ENCODE data around the gene RPS6KA2. TPM values are rescaled to one million over a fixed set of nuclear protein-coding genes. Genes with fewer than 3 reads are reported as not detected.
A peak's percentile ranks its signal among the peaks of the same experiment; 100 is the strongest.

The RPS6KA2 gene
- total and polyA plus RNA-seq, 2 experiments from 2014 or later: 45.1 to 49.0 TPM

DNA sequence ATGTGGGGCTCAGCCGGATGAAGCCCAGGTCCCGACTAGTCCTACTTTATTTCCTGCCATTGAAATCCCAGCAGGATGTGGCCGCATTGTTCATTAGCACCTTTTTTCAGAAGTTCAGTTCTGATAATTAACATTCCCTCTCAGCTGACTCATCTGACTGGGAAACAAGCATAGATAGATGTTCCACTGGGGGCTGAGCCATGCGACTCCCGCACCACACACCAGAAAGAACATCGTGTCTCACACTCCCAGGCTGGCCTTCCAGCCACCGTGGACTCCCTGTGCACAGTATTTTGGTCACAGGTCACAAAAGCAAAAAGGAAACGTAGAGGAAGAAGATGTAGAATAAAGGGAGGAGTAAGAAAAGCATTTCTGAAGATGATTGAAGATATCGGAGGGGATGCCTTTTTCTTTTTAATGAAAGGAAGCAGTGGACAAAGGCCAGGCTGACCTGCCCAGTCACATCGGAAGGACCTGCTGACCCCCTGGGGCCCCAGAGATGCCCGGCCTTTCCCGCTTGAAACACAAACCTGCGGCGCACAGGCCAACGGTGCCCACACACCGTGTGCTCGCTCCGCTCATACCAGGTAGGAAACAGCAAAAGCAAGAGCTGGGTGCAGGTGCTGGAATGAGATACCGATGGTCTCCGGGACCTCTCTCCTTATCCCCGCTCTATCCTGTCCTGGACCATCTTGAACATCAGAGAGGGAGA is 11.8 kb downstream of the RPS6KA2 start:
- DNase-seq: peak; percentile 64
- H4K20me1 ChIP-seq (ENCODE audit: insufficient read depth): no peaks in the 10 kb centered on the region
- no peak overlapping the region for H3K4me3 ChIP-seq
- no peaks in the 10 kb centered on the region for H3K27me3 ChIP-seq (replicated peaks; ENCODE audit: insufficient read depth)
- peaks cover 29% of the 10 kb centered on the region for H3K4me1 ChIP-seq (ENCODE audit: insufficient read depth)
- no peaks in the 10 kb centered on the region for H3K36me3 ChIP-seq (ENCODE audit: low read depth)
- peaks cover 83% of the 10 kb centered on the region for H3K79me2 ChIP-seq (ENCODE audit: insufficient read depth)
- no peaks in the 10 kb centered on the region for H3K9me2 ChIP-seq (ENCODE audit: insufficient read depth)
- H3K4me2 ChIP-seq (ENCODE audit: unreplicated experiment): peak overlapping the region; percentile 45
- in situ Hi-C loops (cut with MboI): no loop called here
- 68 to 69% methylated on average over 21 of the region's 21 CpGs for WGBS, 2 experiments (ENCODE audit: low coverage in 1 of 2, low lambda C conversion rate in 2 of 2, missing lambda C conversion rate in 2 of 2)
- no peak overlapping the region for H3K27ac ChIP-seq
- H3K9ac ChIP-seq: no peak overlapping the region
- peaks cover 23% of the 10 kb centered on the region for H3F3A ChIP-seq (ENCODE audit: insufficient read depth)
- TF ChIP-seq EZH2phosphoT487 (IDR thresholded peaks at IDR 0.05; ENCODE audit: insufficient read depth, low read depth) (no peak), EZH2 (IDR thresholded peaks at IDR 0.05; ENCODE audit: insufficient read depth, poor library complexity, severe bottlenecking) (no peak)
- no peak overlapping the region for H2AFZ ChIP-seq
- H3K9me3 ChIP-seq (ENCODE audit: low read depth): no peaks in the 10 kb centered on the region

DNA sequence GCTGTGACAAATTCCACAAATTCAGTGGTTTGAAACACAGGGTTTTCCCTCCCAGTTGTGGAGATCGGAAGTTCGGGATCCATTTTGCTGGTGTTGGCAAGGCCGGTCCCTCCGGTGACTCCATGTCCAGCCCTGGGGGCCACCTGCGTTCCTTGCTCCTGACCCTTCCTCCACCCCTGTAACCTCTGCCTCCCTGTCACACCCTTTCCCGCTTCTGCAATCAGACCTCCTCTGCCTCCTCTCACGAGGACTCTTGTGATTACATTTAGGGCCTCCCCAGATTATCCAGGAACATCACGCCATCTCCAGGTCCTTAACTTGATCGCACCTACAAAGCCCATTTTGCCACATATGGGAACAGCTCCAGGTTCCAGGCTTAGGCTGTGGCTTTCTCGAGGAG is 12.5 kb downstream of the RPS6KA2 start:
- Histone ChIP-seq H4K20me1 (ENCODE audit: insufficient read depth) (no peaks in the 10 kb centered on the region), H3K79me2 (ENCODE audit: insufficient read depth) (peaks cover 89% of the 10 kb centered on the region), H3F3A (ENCODE audit: insufficient read depth) (peaks cover 19% of the 10 kb centered on the region), H3K27me3 (replicated peaks; ENCODE audit: insufficient read depth) (no peaks in the 10 kb centered on the region), H3K36me3 (ENCODE audit: low read depth) (no peaks in the 10 kb centered on the region), H3K4me3 (no peak overlapping the region), H3K9me3 (ENCODE audit: low read depth) (no peaks in the 10 kb centered on the region), H3K27ac (no peak overlapping the region), H3K9me2 (ENCODE audit: insufficient read depth) (no peaks in the 10 kb centered on the region), H2AFZ (no peak overlapping the region), H3K9ac (no peak overlapping the region), H3K4me1 (ENCODE audit: insufficient read depth) (peaks cover 24% of the 10 kb centered on the region), H3K4me2 (ENCODE audit: unreplicated experiment) (peak overlapping the region; percentile 45)
- WGBS, 2 experiments (ENCODE audit: low coverage in 1 of 2, low lambda C conversion rate in 2 of 2, missing lambda C conversion rate in 2 of 2): 94 to 96% methylated on average over 10 of the region's 10 CpGs
- no peak for DNase-seq
- in situ Hi-C loops (cut with MboI): no loop called here
- no peak for TF ChIP-seq EZH2phosphoT487 (IDR thresholded peaks at IDR 0.05; ENCODE audit: insufficient read depth, low read depth)
- TF ChIP-seq EZH2 (IDR thresholded peaks at IDR 0.05; ENCODE audit: insufficient read depth, poor library complexity, severe bottlenecking): no peak

DNA sequence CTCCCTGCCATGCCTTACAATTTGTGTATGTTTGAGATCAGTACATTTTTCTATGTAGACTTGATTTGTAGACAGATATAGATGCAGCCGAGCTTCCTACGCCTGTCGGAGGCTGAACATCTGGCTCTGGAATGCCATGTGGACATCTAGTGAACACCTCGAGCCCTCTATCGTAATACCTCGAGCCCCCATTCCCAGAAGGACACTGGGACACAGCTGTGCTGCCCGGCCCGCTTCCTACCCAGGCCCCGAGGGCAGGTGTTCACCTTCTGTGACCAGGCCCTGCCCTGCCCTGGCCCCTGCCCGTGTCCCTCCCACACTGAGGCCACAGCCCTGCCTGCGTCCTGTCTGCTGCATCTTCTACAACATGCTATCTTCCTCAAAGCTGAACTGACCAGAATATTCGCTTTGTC is 12.9 kb downstream of the RPS6KA2 start:
- in situ Hi-C loops (cut with MboI): no loop called here
- no peak overlapping the region for H3K9ac ChIP-seq
- 98 to 99% methylated on average over 12 of the region's 12 CpGs for WGBS, 2 experiments (ENCODE audit: low coverage in 1 of 2, low lambda C conversion rate in 2 of 2, missing lambda C conversion rate in 2 of 2)
- no peaks in the 10 kb centered on the region for H3K36me3 ChIP-seq (ENCODE audit: low read depth)
- peaks cover 15% of the 10 kb centered on the region for H3F3A ChIP-seq (ENCODE audit: insufficient read depth)
- no peaks in the 10 kb centered on the region for H3K9me3 ChIP-seq (ENCODE audit: low read depth)
- no peak for TF ChIP-seq EZH2phosphoT487 (IDR thresholded peaks at IDR 0.05; ENCODE audit: insufficient read depth, low read depth)
- no peak for TF ChIP-seq EZH2 (IDR thresholded peaks at IDR 0.05; ENCODE audit: insufficient read depth, poor library complexity, severe bottlenecking)
- no peak for DNase-seq
- H3K27ac ChIP-seq: no peak overlapping the region
- no peaks in the 10 kb centered on the region for H3K27me3 ChIP-seq (replicated peaks; ENCODE audit: insufficient read depth)
- no peaks in the 10 kb centered on the region for H3K9me2 ChIP-seq (ENCODE audit: insufficient read depth)
- peaks cover 21% of the 10 kb centered on the region for H3K4me1 ChIP-seq (ENCODE audit: insufficient read depth)
- peaks cover 93% of the 10 kb centered on the region for H3K79me2 ChIP-seq (ENCODE audit: insufficient read depth)
- H3K4me3 ChIP-seq: no peak overlapping the region
- H3K4me2 ChIP-seq (ENCODE audit: unreplicated experiment): no peak overlapping the region
- no peaks in the 10 kb centered on the region for H4K20me1 ChIP-seq (ENCODE audit: insufficient read depth)
- H2AFZ ChIP-seq: no peak overlapping the region

DNA sequence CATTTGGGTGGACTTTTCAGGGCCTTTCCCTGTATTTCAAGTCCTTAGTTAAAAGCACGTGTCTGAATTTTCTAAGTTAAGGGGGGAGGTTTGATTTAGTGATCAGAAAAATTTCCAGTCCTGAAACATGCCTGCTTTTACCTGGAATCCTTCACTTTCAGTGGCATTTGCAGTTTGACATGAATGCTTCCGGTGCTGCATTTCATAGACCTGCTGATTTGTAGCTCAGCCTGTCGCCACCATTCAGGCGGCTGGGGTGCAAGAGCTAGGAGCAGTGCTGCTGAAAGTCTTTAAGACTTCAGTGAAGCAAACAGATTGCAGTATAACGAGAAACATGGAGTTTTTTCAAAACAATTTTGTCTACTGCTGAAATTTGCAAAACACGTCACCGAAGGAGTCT is 14.0 kb downstream of the RPS6KA2 start:
- Histone ChIP-seq H3K4me2 (ENCODE audit: unreplicated experiment) (no peak overlapping the region), H3K9ac (no peak overlapping the region), H3K9me3 (ENCODE audit: low read depth) (no peaks in the 10 kb centered on the region), H3K27ac (no peak overlapping the region), H3K9me2 (ENCODE audit: insufficient read depth) (no peaks in the 10 kb centered on the region), H3F3A (ENCODE audit: insufficient read depth) (peaks cover 3% of the 10 kb centered on the region), H2AFZ (no peak overlapping the region), H4K20me1 (ENCODE audit: insufficient read depth) (no peaks in the 10 kb centered on the region), H3K4me3 (no peak overlapping the region), H3K4me1 (ENCODE audit: insufficient read depth) (peaks cover 17% of the 10 kb centered on the region), H3K27me3 (replicated peaks; ENCODE audit: insufficient read depth) (no peaks in the 10 kb centered on the region), H3K36me3 (ENCODE audit: low read depth) (no peaks in the 10 kb centered on the region), H3K79me2 (ENCODE audit: insufficient read depth) (peaks cover 98% of the 10 kb centered on the region)
- no peak for DNase-seq
- WGBS, 2 experiments (ENCODE audit: low coverage in 1 of 2, low lambda C conversion rate in 2 of 2, missing lambda C conversion rate in 2 of 2): 92 to 96% methylated on average over 7 of the region's 7 CpGs
- in situ Hi-C loops (cut with MboI): no loop called here
- TF ChIP-seq EZH2phosphoT487 (IDR thresholded peaks at IDR 0.05; ENCODE audit: insufficient read depth, low read depth): no peak

Data from GM23248 (cell line).